A172 (cell line): Measurements from ENCODE around the gene ZGRF1. TPM values are rescaled to one million over a fixed set of nuclear protein-coding genes. Genes with fewer than 3 reads are reported as not detected.
A peak's percentile ranks its signal among the peaks of the same experiment; 100 is the strongest.
"Not testable (repeated sequence)": the region's sequence is repeated elsewhere in the genome, so short reads cannot be mapped to it uniquely, and the experiment has no call there.

Experiments used
- DNase-seq: peaks from one replicate; pipeline ENCODE4 v3.0.0-alpha.2; 2015; ENCODE audit warnings: low spot score
- total RNA-seq: library from RNA; depleted of rRNA; stranded (reverse); fragments of >200 nt; shearing (Covaris generic); gene quantifications from 2 replicates; pipeline ENCODE4 v1.2.3, GENCODE V29; 2014; rRNA removed

Gene ZGRF1
- total RNA-seq: 23.1 and 23.5 TPM in 2 replicates

GRCh38 chr4:112636688-112637551, at the start of gene ZGRF1, which contains the start of gene LARP7:
Gene ZGRF1, minus strand, starts transcription at chr4:112636909. Its CDS starts 3,733 bp downstream, at chr4:112633176.
Gene LARP7, plus strand, starts transcription at chr4:112637143. Its CDS starts 7,527 bp downstream, at chr4:112644670.
- peak; percentile 97 for DNase-seq

- no peak for DNase-seq
Observed at GRCh38 chr4:112680996-112681395, 44.3 kb upstream of the ZGRF1 start.

GRCh38 chr4:112677519-112678091, 40.9 kb upstream of the ZGRF1 start:
- DNase-seq: no peak

- DNase-seq: no peak
Observed at GRCh38 chr4:112674376-112674775, 37.7 kb upstream of the ZGRF1 start.

- no peak for DNase-seq
Observed at GRCh38 chr4:112673686-112674085, 37.0 kb upstream of the ZGRF1 start.

GRCh38 chr4:112673076-112673475, 36.4 kb upstream of the ZGRF1 start:
- DNase-seq: no peak

GRCh38 chr4:112668131-112668530, 31.4 kb upstream of the ZGRF1 start:
- no peak for DNase-seq

- DNase-seq: no peak
Observed at GRCh38 chr4:112664611-112665010, 27.9 kb upstream of the ZGRF1 start.

- DNase-seq: not testable (repeated sequence)
Observed at GRCh38 chr4:112656115-112656514, 19.4 kb upstream of the ZGRF1 start.

GRCh38 chr4:112655270-112655669, 18.6 kb upstream of the ZGRF1 start:
- no peak for DNase-seq

- no peak for DNase-seq
Observed at GRCh38 chr4:112652216-112652615, 15.5 kb upstream of the ZGRF1 start.

GRCh38 chr4:112651641-112652040, 14.9 kb upstream of the ZGRF1 start:
- DNase-seq: no peak

- no peak for DNase-seq
Observed at GRCh38 chr4:112650332-112650731, 13.6 kb upstream of the ZGRF1 start.

GRCh38 chr4:112649055-112649408, 12.3 kb upstream of the ZGRF1 start:
- DNase-seq: no peak

- no peak for DNase-seq
Observed at GRCh38 chr4:112648263-112649054, 11.8 kb upstream of the ZGRF1 start.

- no peak for DNase-seq
Observed at GRCh38 chr4:112647785-112648184, 11.1 kb upstream of the ZGRF1 start.

- no peak for DNase-seq
Observed at GRCh38 chr4:112646632-112647537, 10.2 kb upstream of the ZGRF1 start.

GRCh38 chr4:112645541-112646329, 9.0 kb upstream of the ZGRF1 start:
- no peak for DNase-seq

GRCh38 chr4:112644595-112645535, 8.2 kb upstream of the ZGRF1 start:
- DNase-seq: not testable (repeated sequence)
